Ishikawa (cell line): ENCODE results near the gene ANO9.
A peak's percentile ranks its signal among the peaks of the same experiment; 100 is the strongest.

ENCODE experiments used
- MAX ChIP-seq: IDR thresholded peaks from 2 replicates; pipeline ENCODE4 v1.6.1; 2012
- NFIC ChIP-seq: IDR thresholded peaks from 2 replicates; pipeline ENCODE4 v1.6.1; 2012
- RAD21 ChIP-seq: IDR thresholded peaks from 2 replicates; pipeline ENCODE4 v1.6.1; 2012; ENCODE audit warnings: low read depth
- REST ChIP-seq: IDR thresholded peaks from 2 replicates; pipeline ENCODE4 v1.6.1; 2012; ENCODE audit warnings: low read depth, mild to moderate bottlenecking
- YY1 ChIP-seq: IDR thresholded peaks from 2 replicates; pipeline ENCODE4 v1.6.1; 2012; ENCODE audit warnings: low read depth
- ZBTB7A ChIP-seq: IDR thresholded peaks from 2 replicates; pipeline ENCODE4 v1.6.1; 2012; ENCODE audit warnings: low read depth

ANO9 gene

GRCh38 chr11:369336-370018 is 72.3 kb downstream of the ANO9 start, which contains the start of gene B4GALNT4:
B4GALNT4 (plus strand) TSS chr11:369499; CDS start chr11:369804, 305 bp downstream.
- TF ChIP-seq MAX (peak; percentile 60; the same call in 1 of the 2 replicates), YY1 (0 out of 2 replicates have a peak, but pooled peaks have one; percentile 26), ZBTB7A (no peak)

- TF ChIP-seq RAD21 (no peak), ZBTB7A (peak; percentile 50; the same call in 1 of the 2 replicates), REST (peak; percentile 55)
These were observed 73.1 kb downstream of the ANO9 start for GRCh38 chr11:368414-369335.

- no peak for TF ChIP-seq NFIC
These were observed 73.8 kb downstream of the ANO9 start for GRCh38 chr11:367956-368413.
